Astrocyte of the cerebellum (primary cell): ENCODE measurements around the gene ASH1L.

Source experiments
- DNase-seq: peaks from one replicate; pipeline ENCODE4 v3.0.0-alpha.2; 2011; ENCODE audit warnings: low read depth
- H3K4me3 ChIP-seq: 2 replicates; pipeline ENCODE4 v1.5.1; 2011; ENCODE audit warnings: mild to moderate bottlenecking, low read depth, low read length, moderate library complexity
- CTCF ChIP-seq: IDR thresholded peaks from 2 replicates; pipeline ENCODE4 v1.5.1; 2012; ENCODE audit warnings: low read length, low read depth, moderate library complexity, mild to moderate bottlenecking; ENCODE audit errors: missing control alignments
- in situ Hi-C: cut with HindIII; loops from 2 replicates; pipeline ENCODE4 v1.10.0; 2017; ENCODE audit warnings: low sequenced_read_pairs

Gene ASH1L

GRCh38 chr1:155537193-155537592 is 25.4 kb downstream of the ASH1L start:
- H3K4me3 ChIP-seq: no peak overlapping the region
- DNase-seq: no peak
- TF ChIP-seq CTCF: no peak
- in situ Hi-C loops: no loop called here

DNA sequence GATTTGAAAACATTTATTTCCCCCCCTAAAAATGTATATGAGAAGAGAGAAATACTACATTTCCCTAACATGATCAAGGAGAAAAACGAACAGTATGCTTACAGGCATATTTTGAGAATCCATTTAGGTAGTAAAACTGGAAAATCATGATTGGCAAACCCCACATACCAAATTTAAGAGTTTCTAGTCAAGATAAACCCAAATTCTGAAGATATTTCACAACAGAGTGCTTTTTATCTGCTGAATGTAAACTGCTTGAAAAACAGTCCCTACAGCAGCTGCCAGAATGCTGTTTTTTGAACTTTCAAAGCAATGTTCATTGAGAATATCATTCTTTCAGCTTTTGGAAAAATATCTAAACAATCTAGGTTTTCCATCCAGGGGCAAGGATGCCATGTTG is 31.0 kb downstream of the ASH1L start:
- H3K4me3 ChIP-seq: no peak overlapping the region
- in situ Hi-C loops: no loop called here
- DNase-seq: no peak
- TF ChIP-seq CTCF: no peak

- TF ChIP-seq CTCF: no peak
- in situ Hi-C loops: no loop called here
- H3K4me3 ChIP-seq: no peak overlapping the region
- DNase-seq: no peak
Measured at GRCh38 chr1:155529929-155530328, 32.7 kb downstream of the ASH1L start.

GRCh38 chr1:155529109-155529508 is 33.5 kb downstream of the ASH1L start:
- H3K4me3 ChIP-seq: no peak overlapping the region
- no peak for TF ChIP-seq CTCF
- in situ Hi-C loops: no loop called here
- DNase-seq: no peak

GRCh38 chr1:155527677-155528076 is 34.9 kb downstream of the ASH1L start:
- no peak for TF ChIP-seq CTCF
- in situ Hi-C loops: no loop called here
- H3K4me3 ChIP-seq: no peak overlapping the region
- DNase-seq: no peak

GRCh38 chr1:155526356-155526755 is 36.2 kb downstream of the ASH1L start:
- TF ChIP-seq CTCF: no peak
- no peak for DNase-seq
- H3K4me3 ChIP-seq: no peak overlapping the region
- in situ Hi-C loops: no loop called here

DNA sequence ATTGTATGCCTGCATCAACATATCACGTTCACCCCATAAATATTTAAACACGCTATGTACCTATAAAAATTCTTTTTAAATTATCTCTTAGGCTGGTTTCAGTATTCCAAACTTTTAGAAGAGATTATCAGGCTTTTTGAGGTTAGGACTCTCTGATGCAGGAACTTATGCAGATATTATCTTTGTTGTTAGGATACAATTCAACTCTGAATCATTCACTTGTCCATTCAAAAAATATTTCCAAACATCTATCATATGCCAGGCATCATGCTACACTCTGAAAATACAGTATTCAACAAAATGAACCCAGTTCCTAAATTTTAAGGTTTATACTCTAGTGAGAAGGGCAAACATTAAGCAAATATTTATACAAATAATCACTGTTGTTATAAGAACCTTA is 40.5 kb downstream of the ASH1L start:
- no peak overlapping the region for H3K4me3 ChIP-seq
- no peak for DNase-seq
- in situ Hi-C loops: no loop called here
- no peak for TF ChIP-seq CTCF
